Mesendoderm (in vitro differentiated cells): ENCODE measurements around the gene TRIM71.
"Not testable (repeated sequence)": the region's sequence is repeated elsewhere in the genome, so short reads cannot be mapped to it uniquely, and the experiment has no call there.

Source experiments
- DNase-seq: peaks from one replicate; pipeline ENCODE4 v3.0.0; 2013
- H2AK5ac ChIP-seq: 2 replicates; pipeline ENCODE4 v1.6.1; 2013; ENCODE audit warnings: low read length, inconsistent platforms
- H2BK120ac ChIP-seq: 2 replicates; pipeline ENCODE4 v1.6.1; 2013; ENCODE audit warnings: low read depth, mild to moderate bottlenecking, low read length, moderate library complexity, mixed read lengths
- H2BK15ac ChIP-seq: replicated peaks from 2 replicates; pipeline ENCODE4 v1.6.1; 2013; ENCODE audit warnings: low read depth, mild to moderate bottlenecking, moderate library complexity
- H2BK5ac ChIP-seq: 2 replicates; pipeline ENCODE4 v1.6.1; 2013; ENCODE audit warnings: low read length, inconsistent platforms
- H3K18ac ChIP-seq: 2 replicates; pipeline ENCODE4 v1.6.1; 2013; ENCODE audit warnings: mild to moderate bottlenecking, low read length, mixed read lengths
- H3K23ac ChIP-seq: one replicate; pipeline ENCODE4 v1.6.1; 2013; ENCODE audit warnings: low read length
- H3K27ac ChIP-seq: 2 replicates; pipeline ENCODE4 v1.5.1; 2013; ENCODE audit warnings: low read depth, mild to moderate bottlenecking, inconsistent platforms, low read length, moderate library complexity
- H3K27me3 ChIP-seq: 2 replicates; pipeline ENCODE4 v1.6.1; 2013; ENCODE audit warnings: low read length, control low read depth, mild to moderate bottlenecking, inconsistent platforms; ENCODE audit not compliant: insufficient read depth, poor library complexity
- H3K36me3 ChIP-seq: 2 replicates; pipeline ENCODE4 v1.6.1; 2013; ENCODE audit warnings: low read length, inconsistent platforms; ENCODE audit not compliant: control insufficient read depth, insufficient read depth
- H3K4ac ChIP-seq: one replicate; pipeline ENCODE4 v1.6.1; 2013; ENCODE audit warnings: low read depth, mild to moderate bottlenecking, low read length, moderate library complexity
- H3K4me1 ChIP-seq: 2 replicates; pipeline ENCODE4 v1.6.1; 2013; ENCODE audit warnings: low read depth, low read length, inconsistent platforms; ENCODE audit not compliant: control insufficient read depth
- H3K4me2 ChIP-seq: 2 replicates; pipeline ENCODE4 v1.6.1; 2013; ENCODE audit warnings: low read length
- H3K4me3 ChIP-seq: 2 replicates; pipeline ENCODE4 v1.5.1; 2013; ENCODE audit warnings: mild to moderate bottlenecking, low read length
- H3K56ac ChIP-seq: one replicate; pipeline ENCODE4 v1.6.1; 2013; ENCODE audit warnings: low read length
- H3K79me1 ChIP-seq: 2 replicates; pipeline ENCODE4 v1.6.1; 2013; ENCODE audit warnings: low read length, inconsistent platforms
- H3K79me2 ChIP-seq: 2 replicates; pipeline ENCODE4 v1.6.1; 2013; ENCODE audit warnings: mild to moderate bottlenecking, low read length; ENCODE audit not compliant: control insufficient read depth, insufficient read depth
- H3K9ac ChIP-seq: 2 replicates; pipeline ENCODE4 v1.6.1; 2013; ENCODE audit warnings: low read length, inconsistent platforms
- H4K5ac ChIP-seq: one replicate; pipeline ENCODE4 v1.6.1; 2013; ENCODE audit warnings: low read length
- H4K8ac ChIP-seq: one replicate; pipeline ENCODE4 v1.6.1; 2013; ENCODE audit warnings: low read depth, mild to moderate bottlenecking, control low read depth, low read length, moderate library complexity
- WGBS: extraction: QIAGEN DNeasy Blood & Tissue Kit; methylation state at CpG from one replicate; pipeline ENCODE4 v1.1.7; 2013; ENCODE audit warnings: low lambda C conversion rate, missing lambda C conversion rate; ENCODE audit not compliant: insufficient coverage; ENCODE audit errors: extremely low coverage; 5-methylcytosine and 5-hydroxymethylcytosine counted together

Gene TRIM71

DNA sequence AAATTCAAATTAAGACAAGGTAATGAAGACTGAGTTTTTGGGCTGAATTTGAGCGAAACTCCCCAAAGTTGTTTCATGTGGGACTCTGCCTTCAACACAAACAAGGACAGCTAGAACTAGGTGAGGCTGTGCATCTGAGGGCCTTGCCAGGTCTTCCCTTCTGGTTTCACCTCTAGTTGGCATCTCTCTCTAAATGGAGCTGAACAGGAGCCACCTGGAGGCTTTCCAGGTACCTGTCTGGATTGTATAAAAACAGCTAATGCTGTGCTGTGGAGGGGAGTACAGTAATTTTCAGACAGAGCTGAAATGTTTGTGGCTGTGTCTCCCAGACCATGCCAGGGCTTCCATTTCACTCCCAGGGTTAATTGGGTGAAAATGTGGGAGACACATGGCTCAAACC is 27.1 kb downstream of the TRIM71 start:
- H3K4me3 ChIP-seq = no peak overlapping the region

DNA sequence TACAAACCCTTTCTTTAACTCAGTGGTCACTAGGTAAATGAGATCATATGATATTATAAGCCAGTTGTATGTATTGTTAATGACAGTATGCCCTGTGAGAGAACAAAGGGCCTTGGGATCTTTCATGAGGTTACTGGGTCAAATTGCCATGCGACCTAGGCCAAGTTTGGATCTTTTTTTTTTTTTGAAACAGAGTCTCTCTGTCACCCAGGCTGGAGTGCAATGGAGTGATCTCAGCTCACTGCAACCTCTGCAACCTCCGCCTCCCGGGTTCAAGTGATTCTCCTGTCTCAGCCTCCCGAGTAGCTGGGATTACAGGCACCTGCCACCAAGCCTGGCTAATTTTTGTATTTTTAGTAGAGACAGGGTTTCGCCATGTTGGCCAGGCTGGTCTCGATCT is 27.7 kb downstream of the TRIM71 start:
- not testable (repeated sequence) for H2BK5ac ChIP-seq, H3K56ac ChIP-seq, DNase-seq, H3K27ac ChIP-seq, H3K23ac ChIP-seq, H3K4me2 ChIP-seq, H3K4ac ChIP-seq, H4K5ac ChIP-seq, H3K18ac ChIP-seq, H4K8ac ChIP-seq, H3K9ac ChIP-seq, H3K36me3 ChIP-seq, H2BK15ac ChIP-seq, H3K27me3 ChIP-seq, H2AK5ac ChIP-seq, H3K79me1 ChIP-seq, H3K4me3 ChIP-seq, H2BK120ac ChIP-seq
- Histone ChIP-seq H3K79me2 (peaks cover 89% of the 10 kb centered on the region), H3K4me1 (peaks cover 55% of the 10 kb centered on the region)
- WGBS = no CpG with 5 or more reads among the region's 6 CpGs

More for the DNA sequence above, 27.1 kb downstream of the TRIM71 start:
- Histone ChIP-seq H2BK120ac (no peak overlapping the region), H3K27me3 (no peaks in the 10 kb centered on the region), H2BK15ac (no peak overlapping the region), H3K79me2 (peaks cover 89% of the 10 kb centered on the region), H2AK5ac (no peak overlapping the region), H3K4ac (no peak overlapping the region), H4K8ac (no peak overlapping the region), H3K9ac (peak overlapping the region; percentile 4), H3K79me1 (peaks cover 2% of the 10 kb centered on the region), H2BK5ac (no peak overlapping the region), H3K4me1 (peaks cover 54% of the 10 kb centered on the region), H3K56ac (peak overlapping the region; percentile 46), H3K23ac (no peak overlapping the region), H3K18ac (peak overlapping the region; percentile 32), H4K5ac (no peak overlapping the region), H3K27ac (no peak overlapping the region), H3K4me2 (no peak overlapping the region), H3K36me3 (no peaks in the 10 kb centered on the region)
- WGBS = no CpG with 5 or more reads among the region's 1 CpG
- DNase-seq = no peak

DNA sequence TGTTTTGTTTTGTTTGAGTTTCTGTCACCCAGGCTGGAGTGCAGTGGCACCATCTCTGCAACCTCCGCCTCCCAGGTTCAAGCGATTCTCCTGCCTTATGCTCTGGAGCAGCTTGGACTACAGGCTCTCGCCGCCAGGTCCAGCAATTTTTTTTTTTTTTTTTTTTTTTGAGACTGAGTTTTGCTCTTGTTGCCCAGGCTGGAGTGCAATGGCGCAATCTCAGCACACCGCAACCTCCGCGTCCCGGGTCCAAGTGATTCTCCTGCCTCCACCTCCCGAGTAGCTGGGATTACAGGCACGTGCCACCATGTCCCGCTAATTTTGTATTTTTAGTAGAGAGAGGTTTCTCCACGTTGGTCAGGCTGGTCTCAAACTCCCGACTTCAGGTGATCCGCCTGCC is 29.2 kb downstream of the TRIM71 start:
- H3K9ac ChIP-seq, H2BK15ac ChIP-seq, H3K36me3 ChIP-seq, H3K4me2 ChIP-seq, H3K23ac ChIP-seq, H4K8ac ChIP-seq, H3K4me3 ChIP-seq, H3K27me3 ChIP-seq, H4K5ac ChIP-seq, H2BK5ac ChIP-seq, H2AK5ac ChIP-seq, H3K27ac ChIP-seq, H2BK120ac ChIP-seq, H3K4ac ChIP-seq, DNase-seq, H3K79me1 ChIP-seq, H3K56ac ChIP-seq: not testable (repeated sequence)
- Histone ChIP-seq H3K79me2 (peaks cover 90% of the 10 kb centered on the region), H3K18ac (peak overlapping the region; percentile 30), H3K4me1 (peaks cover 59% of the 10 kb centered on the region)
- no CpG with 5 or more reads among the region's 15 CpGs for WGBS

DNA sequence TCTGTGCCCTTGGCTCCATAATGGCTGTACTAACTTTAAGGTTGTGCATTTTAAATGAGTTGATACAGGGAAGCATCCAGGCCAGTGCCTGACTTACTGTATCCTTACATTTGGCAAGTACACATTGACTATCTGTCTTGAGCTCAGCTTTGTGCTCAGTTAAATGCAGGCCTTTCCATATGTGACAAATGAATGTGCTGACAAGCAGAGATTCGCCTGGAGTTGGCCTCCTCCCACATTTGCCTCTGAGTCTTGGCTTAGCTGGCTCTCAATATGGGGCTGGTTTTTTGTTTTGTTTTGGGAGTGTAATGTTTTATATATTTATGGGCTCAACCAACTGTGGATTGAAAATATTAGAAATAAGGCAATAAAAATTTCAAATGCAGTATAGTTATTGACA is 29.7 kb downstream of the TRIM71 start:
- Histone ChIP-seq H2BK5ac (no peak overlapping the region), H3K4ac (no peak overlapping the region), H3K79me1 (peaks cover 5% of the 10 kb centered on the region), H2BK15ac (no peak overlapping the region), H3K4me3 (no peak overlapping the region), H3K27me3 (no peaks in the 10 kb centered on the region), H2AK5ac (no peak overlapping the region), H3K9ac (no peak overlapping the region), H2BK120ac (no peak overlapping the region), H4K5ac (no peak overlapping the region), H3K4me1 (peaks cover 59% of the 10 kb centered on the region), H3K18ac (no peak overlapping the region), H3K79me2 (peaks cover 90% of the 10 kb centered on the region), H3K27ac (no peak overlapping the region), H4K8ac (no peak overlapping the region), H3K36me3 (no peaks in the 10 kb centered on the region), H3K56ac (no peak overlapping the region), H3K4me2 (no peak overlapping the region), H3K23ac (no peak overlapping the region)
- no peak for DNase-seq
- WGBS = no CpG with 5 or more reads among the region's 1 CpG

DNA sequence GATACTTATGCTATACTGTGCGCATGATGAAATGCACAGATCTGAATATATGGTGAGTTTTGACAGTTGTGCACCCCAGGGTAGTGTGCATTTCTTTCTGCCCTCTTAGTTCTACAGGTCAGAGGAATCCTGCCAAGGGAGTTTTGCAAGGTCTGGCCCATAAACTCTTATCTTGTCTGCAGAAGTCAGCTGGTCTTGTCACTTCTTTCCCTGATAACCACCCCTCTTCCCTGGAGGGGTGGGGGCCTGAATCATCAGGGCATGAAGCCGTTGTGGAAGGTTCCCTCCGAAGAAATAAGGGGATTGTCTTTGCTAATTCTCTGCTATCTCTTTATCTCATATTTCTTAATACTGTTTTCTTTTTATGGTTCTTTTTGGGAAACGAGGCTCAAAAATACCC is 30.4 kb downstream of the TRIM71 start:
- Histone ChIP-seq H3K9ac (no peak overlapping the region), H3K36me3 (no peaks in the 10 kb centered on the region), H2BK5ac (no peak overlapping the region), H3K4ac (no peak overlapping the region), H3K23ac (no peak overlapping the region), H4K5ac (no peak overlapping the region), H3K4me3 (no peak overlapping the region), H4K8ac (no peak overlapping the region), H3K4me2 (no peak overlapping the region), H2AK5ac (no peak overlapping the region), H3K18ac (peak overlapping the region; percentile 95), H3K4me1 (peaks cover 52% of the 10 kb centered on the region), H3K79me1 (peaks cover 3% of the 10 kb centered on the region), H3K79me2 (peaks cover 91% of the 10 kb centered on the region), H3K27me3 (no peaks in the 10 kb centered on the region), H3K27ac (no peak overlapping the region), H2BK120ac (no peak overlapping the region), H3K56ac (peak overlapping the region; percentile 72), H2BK15ac (no peak overlapping the region)
- peak; percentile 79 for DNase-seq
- WGBS = no CpG with 5 or more reads among the region's 4 CpGs

DNA sequence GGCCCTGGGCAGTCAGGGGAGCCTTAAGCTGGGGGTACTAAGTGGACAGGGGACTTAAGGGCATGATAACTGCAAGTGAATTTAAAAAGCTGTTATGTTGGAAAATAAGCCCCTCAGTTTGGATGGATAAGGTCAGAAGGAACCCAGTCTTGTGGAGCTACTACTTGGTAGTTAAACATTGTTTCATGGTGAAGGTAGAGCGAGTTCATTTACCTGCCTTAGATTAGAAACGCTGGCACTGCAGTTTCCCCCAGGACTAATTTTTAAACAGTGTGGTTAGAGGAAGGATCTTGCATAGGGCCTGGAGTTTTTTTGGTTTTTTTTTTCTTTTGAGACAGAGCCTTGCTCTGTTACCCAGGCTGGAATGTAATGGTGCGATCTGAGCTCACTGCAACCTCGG is 31.2 kb downstream of the TRIM71 start:
- H3K4ac ChIP-seq = no peak overlapping the region
- peak overlapping the region; percentile 95 for H3K18ac ChIP-seq
- H3K79me1 ChIP-seq = peaks cover 3% of the 10 kb centered on the region
- H3K56ac ChIP-seq = peak overlapping the region; percentile 72
- no peak overlapping the region for H2BK5ac ChIP-seq
- peak overlapping the region; percentile 56 for H3K9ac ChIP-seq
- H3K27ac ChIP-seq = no peak overlapping the region
- DNase-seq = no peak
- no peak overlapping the region for H4K8ac ChIP-seq
- no peak overlapping the region for H3K23ac ChIP-seq
- no peak overlapping the region for H2AK5ac ChIP-seq
- no peak overlapping the region for H4K5ac ChIP-seq
- H3K79me2 ChIP-seq = peaks cover 94% of the 10 kb centered on the region
- H3K27me3 ChIP-seq = no peaks in the 10 kb centered on the region
- H3K36me3 ChIP-seq = no peaks in the 10 kb centered on the region
- H3K4me2 ChIP-seq = no peak overlapping the region
- H2BK120ac ChIP-seq = no peak overlapping the region
- no peak overlapping the region for H3K4me3 ChIP-seq
- no peak overlapping the region for H2BK15ac ChIP-seq
- WGBS = no CpG with 5 or more reads among the region's 4 CpGs
- peaks cover 49% of the 10 kb centered on the region for H3K4me1 ChIP-seq
